Stimulated activated effector memory CD8-positive, alpha-beta T cell treated with anti-CD3 and anti-CD28 coated beads, Interleukin-12 subunit alpha, Interleukin-12 subunit beta, amount 100 ng/mL, for 72 hours (primary cell): ENCODE results near the gene STK11.
A peak's percentile ranks its signal among the peaks of the same experiment; 100 is the strongest.

ENCODE experiments used
- ATAC-seq: fragments of 150-1000 bp; cut with Tn5 transposase; 2 replicates; pipeline ENCODE4 v1.10.0; 2021
- DNase-seq, 2 donors: peaks; one replicate each; pipeline ENCODE4 v3.0.0; 2021 to 2022; ENCODE audit warnings: low spot score in 2 of 2
- H3K27ac Mint-ChIP-seq: one replicate; pipeline ENCODE4 v1.8.0; 2022; ENCODE audit warnings: mild to moderate bottlenecking, mixed read lengths
- H3K36me3 Mint-ChIP-seq: one replicate; pipeline ENCODE4 v1.8.0; 2022; ENCODE audit warnings: mild to moderate bottlenecking, mixed read lengths
- H3K4me1 Mint-ChIP-seq: one replicate; pipeline ENCODE4 v1.8.0; 2022; ENCODE audit warnings: mixed read lengths
- H3K4me3 Mint-ChIP-seq: one replicate; pipeline ENCODE4 v1.8.0; 2022; ENCODE audit warnings: mild to moderate bottlenecking, mixed read lengths
- H3K9me3 Mint-ChIP-seq: one replicate; pipeline ENCODE4 v1.8.0; 2022; ENCODE audit warnings: mixed read lengths

The STK11 gene

GRCh38 chr19:1166872-1167573 is 38.6 kb upstream of the STK11 start:
- Mint-ChIP-seq H3K4me1 (peaks cover 37% of the 10 kb centered on the region), H3K4me3 (no peak overlapping the region), H3K36me3 (peaks cover 18% of the 10 kb centered on the region), H3K9me3 (no peaks in the 10 kb centered on the region), H3K27ac (no peak overlapping the region)
- no peak for ATAC-seq
- DNase-seq, result no peak

GRCh38 chr19:1167687-1168571 is 37.6 kb upstream of the STK11 start:
- no peak overlapping the region for H3K4me3 Mint-ChIP-seq
- DNase-seq (no peak), ATAC-seq (no peak)
- H3K27ac Mint-ChIP-seq, result no peak overlapping the region
- H3K4me1 Mint-ChIP-seq, result peaks cover 40% of the 10 kb centered on the region
- peaks cover 20% of the 10 kb centered on the region for H3K36me3 Mint-ChIP-seq
- no peaks in the 10 kb centered on the region for H3K9me3 Mint-ChIP-seq

DNA sequence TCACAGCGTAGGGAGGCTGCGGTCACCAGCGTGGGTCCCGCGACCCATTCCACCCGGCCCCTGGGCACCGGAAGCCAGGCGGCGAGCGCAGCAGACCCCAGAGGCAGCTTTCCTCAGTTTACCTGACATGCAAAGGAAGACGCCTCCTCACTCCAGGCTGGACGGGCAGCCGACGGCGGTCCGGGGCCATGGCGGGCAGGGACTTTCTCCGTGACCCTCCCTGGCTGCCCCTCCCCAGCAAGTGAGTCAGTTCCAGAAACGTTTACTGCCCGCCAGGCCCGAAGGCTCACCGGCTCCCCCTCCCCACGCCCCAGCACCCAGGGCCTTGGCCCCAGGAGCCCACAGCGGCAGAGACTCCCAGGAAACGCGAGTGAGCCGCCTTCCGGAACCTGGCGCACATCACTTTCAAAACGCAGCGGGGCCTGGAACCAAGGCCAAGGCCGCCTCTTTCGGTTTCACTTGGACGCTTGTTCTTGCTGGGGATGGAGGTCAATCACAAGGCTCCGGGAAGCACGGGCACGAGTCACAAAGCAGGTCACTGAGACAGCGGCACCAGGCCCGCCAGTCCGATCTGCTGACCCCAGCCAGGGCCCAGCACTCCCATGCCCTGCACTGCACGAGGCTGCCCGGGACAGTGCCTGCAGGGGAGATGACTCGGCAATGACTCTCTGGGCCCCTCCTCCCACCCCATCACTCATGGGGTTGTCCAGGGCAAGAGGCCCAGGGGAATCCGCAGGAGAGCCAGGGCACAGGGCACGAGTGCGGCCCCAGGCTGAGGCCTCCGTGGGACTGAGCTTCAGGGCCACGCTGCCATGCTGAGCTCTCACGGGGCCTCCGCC is 36.8 kb upstream of the STK11 start:
- Mint-ChIP-seq H3K27ac (no peak overlapping the region), H3K4me1 (peaks cover 37% of the 10 kb centered on the region)

DNA sequence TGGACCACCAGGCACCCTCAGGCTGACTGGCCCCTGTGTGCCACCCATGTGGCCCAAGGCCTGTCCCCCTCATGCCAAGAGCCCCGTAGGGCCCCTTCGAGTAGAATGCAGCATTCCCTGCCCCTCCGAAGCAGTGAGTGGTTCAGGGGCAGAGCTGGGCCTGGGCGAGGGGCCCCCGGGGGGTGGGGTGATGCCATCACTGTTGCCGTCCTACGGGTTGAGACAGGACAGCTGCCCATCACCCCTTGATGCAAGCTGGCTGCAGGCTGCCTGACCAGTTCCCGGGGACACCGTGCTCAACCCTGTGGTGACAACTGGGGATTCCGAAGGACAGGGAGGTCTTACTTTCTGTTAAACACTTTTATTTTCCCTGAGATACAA is 36.2 kb upstream of the STK11 start:
- Mint-ChIP-seq H3K4me1 (peaks cover 37% of the 10 kb centered on the region), H3K9me3 (no peaks in the 10 kb centered on the region), H3K27ac (peak overlapping the region; percentile 46), H3K4me3 (no peak overlapping the region), H3K36me3 (peaks cover 20% of the 10 kb centered on the region)
- DNase-seq (no peak), ATAC-seq (no peak)

More for the DNA sequence above, 36.8 kb upstream of the STK11 start:
- no peak for DNase-seq
- peaks cover 20% of the 10 kb centered on the region for H3K36me3 Mint-ChIP-seq
- no peak overlapping the region for H3K4me3 Mint-ChIP-seq
- H3K9me3 Mint-ChIP-seq, result no peaks in the 10 kb centered on the region
- ATAC-seq, result peak; percentile 31

GRCh38 chr19:1169921-1170885 is 35.4 kb upstream of the STK11 start:
- Mint-ChIP-seq H3K4me3 (peak overlapping the region; percentile 82), H3K36me3 (peaks cover 20% of the 10 kb centered on the region), H3K27ac (peak overlapping the region; percentile 46), H3K9me3 (no peaks in the 10 kb centered on the region), H3K4me1 (peaks cover 34% of the 10 kb centered on the region)
- DNase-seq, result no peak
- ATAC-seq, result no peak

DNA sequence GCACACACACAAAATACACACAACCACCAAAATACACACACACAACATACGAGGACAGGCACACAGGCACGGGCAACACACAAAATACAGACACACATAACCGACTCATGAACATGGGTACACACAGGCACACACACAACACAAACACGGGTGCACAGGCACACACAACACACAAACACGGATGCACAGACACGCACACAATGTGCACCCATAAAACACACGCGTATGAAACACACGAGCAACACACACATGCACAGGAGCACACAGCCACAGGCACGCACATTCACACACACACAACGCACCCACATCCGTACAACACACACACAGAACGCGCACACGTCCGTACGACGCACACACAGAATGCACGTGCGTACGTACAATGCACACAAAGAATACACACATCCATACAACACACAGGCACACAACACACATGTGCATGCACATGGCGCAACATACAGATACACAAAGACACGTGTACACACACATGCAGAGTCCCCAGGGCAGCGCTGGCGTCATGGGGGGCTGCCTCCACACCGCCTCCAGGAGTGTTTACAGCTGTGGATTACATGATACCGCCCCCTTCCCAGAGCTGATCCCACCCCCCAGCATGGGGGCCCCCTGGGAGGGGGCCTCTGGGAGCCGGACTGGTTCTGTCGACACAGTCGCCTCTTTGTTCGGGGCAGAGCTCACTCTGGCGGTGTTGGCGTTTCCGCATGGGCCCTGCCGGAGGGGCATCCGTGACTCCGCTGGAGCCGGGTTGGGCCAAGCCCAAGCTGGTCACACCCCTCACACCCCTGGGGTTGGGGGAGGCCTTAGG is 34.4 kb upstream of the STK11 start:
- H3K36me3 Mint-ChIP-seq, result peaks cover 20% of the 10 kb centered on the region
- no peak for DNase-seq
- H3K27ac Mint-ChIP-seq, result peak overlapping the region; percentile 46
- peak overlapping the region; percentile 82 for H3K4me3 Mint-ChIP-seq
- no peak for ATAC-seq
- no peaks in the 10 kb centered on the region for H3K9me3 Mint-ChIP-seq
- H3K4me1 Mint-ChIP-seq, result peaks cover 32% of the 10 kb centered on the region

- Mint-ChIP-seq H3K9me3 (no peaks in the 10 kb centered on the region), H3K4me1 (peaks cover 32% of the 10 kb centered on the region), H3K4me3 (peak overlapping the region; percentile 82), H3K27ac (peak overlapping the region; percentile 96), H3K36me3 (peaks cover 20% of the 10 kb centered on the region)
- no peak for ATAC-seq
- no peak for DNase-seq
Observed at GRCh38 chr19:1171755-1172352, 33.7 kb upstream of the STK11 start.

GRCh38 chr19:1172353-1173158 is 33.0 kb upstream of the STK11 start:
- no peak for ATAC-seq
- Mint-ChIP-seq H3K4me3 (peak overlapping the region; percentile 82), H3K4me1 (peaks cover 37% of the 10 kb centered on the region), H3K36me3 (peaks cover 20% of the 10 kb centered on the region), H3K9me3 (no peaks in the 10 kb centered on the region), H3K27ac (peak overlapping the region; percentile 96)
- no peak for DNase-seq

DNA sequence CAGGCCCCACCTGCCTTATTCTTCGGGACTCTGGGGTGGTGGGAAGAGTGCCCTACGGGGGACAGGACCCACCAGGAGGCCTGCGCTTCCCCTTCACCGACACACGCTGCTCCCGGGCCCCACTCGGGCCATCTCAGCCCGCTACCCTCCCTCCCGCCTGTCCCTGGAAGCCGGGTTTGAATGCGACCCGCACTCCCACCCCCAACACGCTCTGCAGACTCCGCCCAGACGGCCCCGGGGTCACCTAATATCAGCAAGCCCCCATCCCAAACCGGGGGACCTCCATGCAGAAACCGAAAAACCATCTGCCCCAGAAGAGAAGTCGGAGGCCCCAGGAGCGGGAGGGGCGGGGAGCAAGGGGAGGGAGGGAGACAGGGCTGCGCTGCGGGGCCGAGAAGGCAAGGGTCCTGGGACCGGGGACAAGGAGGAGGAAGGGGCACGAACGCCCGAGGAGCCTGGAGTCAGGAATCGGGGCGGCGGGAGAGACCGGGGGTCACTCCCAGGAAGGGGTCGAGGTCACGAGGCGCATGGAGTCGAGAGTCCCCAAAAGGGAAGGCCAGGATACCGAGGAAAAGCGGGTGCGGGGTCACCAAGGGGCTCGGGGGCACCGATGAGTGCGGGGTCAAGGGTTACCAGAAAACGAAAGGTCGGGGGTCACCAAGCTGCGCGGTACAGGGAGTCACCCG is 32.3 kb upstream of the STK11 start:
- peaks cover 40% of the 10 kb centered on the region for H3K4me1 Mint-ChIP-seq
- peaks cover 20% of the 10 kb centered on the region for H3K36me3 Mint-ChIP-seq
- peak overlapping the region; percentile 96 for H3K27ac Mint-ChIP-seq
- H3K9me3 Mint-ChIP-seq, result no peaks in the 10 kb centered on the region
- DNase-seq, result no peak
- peak overlapping the region; percentile 82 for H3K4me3 Mint-ChIP-seq
- peak; percentile 38 for ATAC-seq

DNA sequence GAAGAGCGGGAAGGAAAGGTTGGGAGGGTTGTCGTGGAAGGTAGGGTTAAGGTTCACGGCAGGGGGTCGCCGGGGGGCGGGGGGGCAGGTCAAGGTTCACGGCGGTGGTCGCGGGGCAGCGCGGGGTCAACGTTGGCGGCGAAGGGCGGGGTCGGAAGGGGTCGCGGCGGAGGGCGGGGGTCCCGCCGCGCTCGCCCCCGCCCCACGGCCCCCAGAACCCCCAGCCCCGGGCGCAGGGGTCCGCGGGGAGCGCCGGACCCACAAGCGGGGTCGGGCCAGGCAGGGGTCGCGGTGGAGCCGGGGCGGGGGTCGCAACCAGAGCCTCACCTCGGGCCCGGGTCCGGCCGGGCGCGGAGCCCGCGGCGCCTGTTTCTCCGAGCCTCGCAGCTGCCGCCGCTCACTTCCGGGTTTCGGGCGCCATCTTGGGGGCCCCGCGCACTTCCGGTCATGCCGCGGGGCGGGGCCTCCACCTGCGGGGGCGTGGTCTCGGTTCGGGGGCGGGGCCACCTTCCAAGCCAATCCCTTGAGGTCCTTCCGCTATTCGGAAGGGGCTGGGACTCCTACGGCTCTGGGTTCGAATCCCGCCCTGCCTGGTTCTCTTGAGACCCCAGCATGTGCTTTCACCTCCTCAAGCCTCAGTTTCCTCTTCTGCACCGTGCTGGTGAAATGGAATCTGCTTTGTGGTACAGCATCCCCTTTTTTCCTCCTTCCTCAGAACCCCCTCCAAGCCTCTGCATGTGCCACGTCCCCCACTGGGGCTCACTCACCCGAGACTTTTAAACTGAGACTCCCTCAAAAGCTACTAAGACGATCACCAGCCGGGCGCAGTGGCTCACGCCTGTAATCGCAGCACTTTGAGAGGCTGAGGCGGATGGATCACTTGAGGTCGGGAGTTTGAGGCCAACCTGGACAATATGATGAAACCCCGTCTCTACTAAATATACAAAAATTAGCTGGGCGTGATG is 31.5 kb upstream of the STK11 start, which contains the start of gene SBNO2:
TSS of gene SBNO2 (minus strand) at position 424 of the 965 bp plus-strand sequence. CDS start 19,992 bp downstream, outside the sequence.
- peaks cover 20% of the 10 kb centered on the region for H3K36me3 Mint-ChIP-seq
- DNase-seq (peak; percentile 99), ATAC-seq (peak; percentile 85)
- peak within 1 kb of the TSS; percentile 82 for H3K4me3 Mint-ChIP-seq
- peaks cover 40% of the 10 kb centered on the region for H3K4me1 Mint-ChIP-seq
- peak within 1 kb of the TSS; percentile 96 for H3K27ac Mint-ChIP-seq
- H3K9me3 Mint-ChIP-seq, result no peaks in the 10 kb centered on the region

- no peak for ATAC-seq
- no peak for DNase-seq
- Mint-ChIP-seq H3K4me3 (no peak overlapping the region), H3K36me3 (no peaks in the 10 kb centered on the region), H3K4me1 (peaks cover 36% of the 10 kb centered on the region), H3K9me3 (no peaks in the 10 kb centered on the region), H3K27ac (peak overlapping the region; percentile 61)
Observed at GRCh38 chr19:1177322-1178114, 28.1 kb upstream of the STK11 start.
